Right cardiac atrium (tissue), 5 donors: ENCODE data around the gene MCHR1. TPM values are rescaled to one million over a fixed set of nuclear protein-coding genes. Genes with fewer than 3 reads are reported as not detected.
A peak's percentile ranks its signal among the peaks of the same experiment; 100 is the strongest.
"Not testable (repeated sequence)": the region's sequence is repeated elsewhere in the genome, so short reads cannot be mapped to it uniquely, and the experiment has no call there.

Source experiments
- ATAC-seq, 2 donors: fragments of 200-7000 bp; cut with Tn5 transposase; one replicate each; pipeline versions ENCODE4 v1.8.0 to v1.9.1; 2020; ENCODE audit warnings: moderate library complexity in 2 of 2, mild to moderate bottlenecking in 1 of 2
- DNase-seq, 3 donors: peaks; one replicate each; pipeline ENCODE4 v3.0.0-alpha.2; 2020
- H3K27ac ChIP-seq: one replicate; pipeline ENCODE4 v1.5.1; 2013; ENCODE audit warnings: mild to moderate bottlenecking, low read length, control low read depth, moderate library complexity
- H3K27me3 ChIP-seq: one replicate; pipeline ENCODE4 v1.6.1; 2013; ENCODE audit not compliant: control insufficient read depth, insufficient read depth
- H3K4me1 ChIP-seq: one replicate; pipeline ENCODE4 v1.6.1; 2013; ENCODE audit warnings: low read length; ENCODE audit not compliant: control insufficient read depth, insufficient read depth
- H3K4me3 ChIP-seq: one replicate; pipeline ENCODE4 v1.5.1; 2013; ENCODE audit warnings: low read length, control low read depth
- H3K9me3 ChIP-seq: one replicate; pipeline ENCODE4 v1.6.1; 2013; ENCODE audit warnings: low read length; ENCODE audit not compliant: control insufficient read depth
- WGBS: extraction: QIAGEN DNeasy Blood & Tissue Kit; methylation state at CpG from one replicate; pipeline ENCODE4 v1.1.7; 2013; 5-methylcytosine and 5-hydroxymethylcytosine counted together
- intact Hi-C, 4 donors: fragments of 100-400 bp; cut with DNase I; formaldehyde crosslinking; loops; one replicate each; pipeline versions ENCODE4 v1.11.0 to v1.14.0; 2022 to 2023
- polyA plus RNA-seq: library from polyadenylated mRNA; stranded (reverse); fragments of 200-250 nt; gene quantifications from one replicate; pipeline ENCODE4 v1.2.3, GENCODE V29; 2013
- total RNA-seq, 4 donors: library from RNA; stranded (reverse); fragmentation: NEBNext Ultra II Directional; extraction: Animal tissue kit (Norgen Biotek cat#: 25700); gene quantifications; one replicate each; pipeline ENCODE4 v1.2.1, GENCODE V29; 2021
- donor health status: healthy with polysubstance abuse.
- donor health status: DM: no; HTN: yes; CAD: no.
- donor health status: DM: no; HTN: no; CAD: no.
- donor health status: DM: no; HTN: yes; CAD: no; lungs with severe emphysema.
- donor health status: DM: yes; HTN: yes; CAD: no.

Gene MCHR1
- total and polyA plus RNA-seq, 5 donors, result 1.3 to 3.2 (median 2.0) TPM

DNA sequence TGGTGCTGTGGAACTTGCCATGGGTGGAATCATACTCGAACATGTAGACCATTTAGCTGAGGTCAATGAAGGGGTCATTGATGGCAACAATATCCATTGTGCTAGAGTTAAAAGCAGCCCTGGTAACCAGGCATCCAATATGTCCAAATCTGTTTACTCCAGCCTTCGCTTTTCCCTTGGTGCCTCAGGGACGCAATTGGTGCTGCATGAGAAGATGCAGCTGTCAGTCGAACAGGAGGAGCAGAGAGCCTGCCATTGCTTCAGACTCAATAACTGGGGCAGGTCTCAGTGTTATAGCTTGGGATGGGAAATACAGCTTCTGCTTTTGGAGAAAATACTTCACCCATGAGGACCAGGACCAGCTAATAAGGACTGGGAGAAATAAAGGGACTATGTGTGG, 5.0 kb upstream of the MCHR1 start:
- intact Hi-C loops, result no loop called here
- WGBS, result 68% methylated on average over 4 of the region's 4 CpGs
- no peak for DNase-seq

DNA sequence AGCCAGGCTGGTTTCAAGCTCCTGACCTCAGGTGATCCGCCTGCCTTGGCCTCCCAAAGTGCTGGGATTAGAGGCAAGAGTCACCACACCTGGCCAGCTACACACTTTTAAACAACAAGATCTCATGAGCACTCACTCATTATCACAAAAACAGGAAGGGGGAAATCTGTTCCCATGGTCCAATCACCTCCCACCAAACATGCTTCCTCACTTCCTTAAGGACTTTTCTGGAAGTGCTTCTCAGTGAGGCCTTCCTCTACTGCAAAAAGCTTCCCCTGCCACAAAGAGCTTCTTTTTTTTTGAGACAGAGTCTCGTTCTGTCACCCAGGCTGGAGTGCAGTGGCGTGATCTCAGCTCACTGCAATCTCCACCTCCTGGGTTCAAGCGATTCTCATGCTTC, 3.1 kb upstream of the MCHR1 start:
- H3K27me3 ChIP-seq, H3K27ac ChIP-seq, H3K4me1 ChIP-seq, H3K9me3 ChIP-seq, ATAC-seq, H3K4me3 ChIP-seq, DNase-seq, intact Hi-C loops: not testable (repeated sequence)
- WGBS, result 89% methylated on average over 4 of the region's 4 CpGs

More for the DNA sequence above, 5.0 kb upstream of the MCHR1 start:
- Histone ChIP-seq H3K4me3 (no peak overlapping the region), H3K9me3 (no peaks in the 10 kb centered on the region), H3K27me3 (no peaks in the 10 kb centered on the region), H3K4me1 (peaks cover 12% of the 10 kb centered on the region), H3K27ac (no peak overlapping the region)
- no peak for ATAC-seq

DNA sequence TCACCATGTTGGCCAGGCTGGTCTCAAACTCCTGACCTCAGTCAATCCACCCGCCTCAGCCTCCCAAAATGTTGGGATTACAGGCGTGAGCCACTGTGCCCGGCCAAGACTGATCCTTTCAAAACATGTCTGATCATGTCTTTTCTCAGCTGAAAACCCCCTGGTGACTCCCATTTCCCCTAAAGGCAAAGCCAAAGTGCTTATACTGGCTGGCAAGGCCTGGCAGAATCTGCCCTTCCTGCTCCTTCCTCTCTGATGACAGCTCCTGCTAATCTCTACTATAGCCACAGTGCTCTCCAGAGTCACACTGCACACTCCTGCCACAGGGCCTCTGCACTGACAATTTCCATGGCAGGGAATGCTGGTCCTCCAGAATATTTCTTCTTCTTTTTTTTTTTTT, 2.6 kb upstream of the MCHR1 start:
- no peak overlapping the region for H3K27ac ChIP-seq
- H3K9me3 ChIP-seq, result no peaks in the 10 kb centered on the region
- H3K4me1 ChIP-seq, result peaks cover 8% of the 10 kb centered on the region
- H3K27me3 ChIP-seq, result no peaks in the 10 kb centered on the region
- 95% methylated on average over 3 of the region's 3 CpGs for WGBS
- H3K4me3 ChIP-seq, result no peak overlapping the region
- no peak for DNase-seq
- ATAC-seq, result no peak
- intact Hi-C loops, result no loop called here

DNA sequence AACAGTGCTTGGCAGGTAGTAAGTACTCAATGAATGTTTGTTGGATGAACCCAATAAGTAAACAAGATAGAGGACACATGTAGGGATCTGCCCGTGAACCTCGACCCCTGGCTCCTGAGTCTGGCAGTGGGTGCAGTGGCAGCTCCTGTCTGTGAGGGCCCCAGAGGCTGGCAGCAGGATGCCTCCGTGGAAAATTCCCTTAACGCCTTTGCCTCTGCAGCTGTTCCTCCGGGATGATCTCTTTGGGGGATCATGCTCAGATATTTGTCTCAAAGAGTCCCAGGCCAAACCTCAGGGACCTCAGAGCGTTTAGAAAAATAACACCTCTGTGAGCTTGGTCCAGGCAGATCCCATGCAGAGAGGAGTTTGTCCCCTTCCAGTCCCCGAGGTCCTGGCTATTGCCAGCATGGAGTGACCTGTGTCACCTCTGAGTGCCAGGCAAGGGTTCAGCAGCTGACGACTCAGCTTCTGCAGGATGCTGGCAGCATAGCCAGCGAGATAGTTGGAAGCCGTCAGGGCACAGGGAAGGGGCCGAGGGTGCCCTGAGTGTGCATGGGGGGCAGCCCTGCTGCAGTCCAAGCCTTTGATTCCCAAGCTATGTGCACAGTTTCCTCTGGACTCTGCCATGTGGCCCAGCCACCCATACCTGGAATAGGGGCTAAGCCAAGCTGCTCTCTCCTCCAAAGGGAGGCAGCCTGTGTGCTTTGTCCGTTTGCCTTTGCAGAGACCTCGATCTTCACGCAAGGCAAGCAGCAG, 613 bp upstream of the MCHR1 start:
- peak overlapping the region; percentile 36 for H3K4me3 ChIP-seq
- intact Hi-C loops, result no loop called here
- 52% methylated on average over 14 of the region's 14 CpGs for WGBS
- DNase-seq (no peak), ATAC-seq (no peak)
- no peak overlapping the region for H3K27ac ChIP-seq
- H3K9me3 ChIP-seq, result no peaks in the 10 kb centered on the region
- H3K27me3 ChIP-seq, result no peaks in the 10 kb centered on the region
- H3K4me1 ChIP-seq, result peaks cover 8% of the 10 kb centered on the region

DNA sequence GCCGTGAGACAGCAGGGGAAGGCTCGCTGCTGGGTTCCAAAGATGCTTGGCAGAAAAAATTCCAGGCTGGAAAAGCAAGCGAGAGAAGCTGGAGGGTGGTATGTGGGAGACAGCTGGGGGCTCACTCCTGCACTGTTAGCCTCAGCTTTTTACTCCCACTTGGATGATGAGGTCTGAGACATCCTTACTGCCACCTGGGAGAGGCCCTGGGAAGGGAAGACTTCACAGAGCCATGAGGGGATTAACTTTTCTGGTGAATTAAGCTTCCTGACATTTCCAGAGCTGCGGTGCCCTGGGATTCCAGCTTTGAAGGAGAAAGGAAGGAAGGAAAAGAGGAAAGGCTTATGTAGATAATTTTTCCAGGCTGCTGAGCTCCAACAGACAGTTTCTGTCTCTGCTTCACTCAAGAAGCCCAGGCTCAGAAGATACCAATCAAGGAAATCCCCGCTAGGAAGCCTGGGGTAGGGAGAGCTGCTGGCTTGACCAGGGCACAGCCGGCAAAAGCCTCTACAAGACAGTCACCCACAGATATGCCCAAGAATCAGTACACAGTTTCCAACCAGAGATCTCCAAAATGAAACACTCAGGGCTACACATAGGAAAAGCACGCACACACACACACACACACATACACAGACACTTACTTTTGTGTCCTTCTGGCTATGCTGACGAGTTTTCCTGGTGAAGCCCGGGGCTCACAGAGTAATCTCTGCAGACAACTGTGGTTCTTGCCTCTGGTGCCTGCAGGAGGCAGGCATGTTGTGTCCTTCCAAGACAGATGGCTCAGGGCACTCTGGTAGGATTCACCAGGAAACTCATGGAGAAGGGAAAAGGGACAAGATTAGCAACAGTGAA, 907 bp downstream of the MCHR1 start:
- Histone ChIP-seq H3K9me3 (no peaks in the 10 kb centered on the region), H3K4me1 (peaks cover 8% of the 10 kb centered on the region), H3K4me3 (peak overlapping the region; percentile 36), H3K27ac (peak overlapping the region; percentile 22), H3K27me3 (no peaks in the 10 kb centered on the region)
- ATAC-seq (peak; percentile 18 to 19), DNase-seq (no peak)
- intact Hi-C loops, result loop anchor here in 3 of 4 donors (5.0 to 10.0 kb wide), 2 partner anchors 75 to 77 kb away; no protein-coding TSS in a partner anchor
- WGBS, result 32% methylated on average over 9 of the region's 9 CpGs

DNA sequence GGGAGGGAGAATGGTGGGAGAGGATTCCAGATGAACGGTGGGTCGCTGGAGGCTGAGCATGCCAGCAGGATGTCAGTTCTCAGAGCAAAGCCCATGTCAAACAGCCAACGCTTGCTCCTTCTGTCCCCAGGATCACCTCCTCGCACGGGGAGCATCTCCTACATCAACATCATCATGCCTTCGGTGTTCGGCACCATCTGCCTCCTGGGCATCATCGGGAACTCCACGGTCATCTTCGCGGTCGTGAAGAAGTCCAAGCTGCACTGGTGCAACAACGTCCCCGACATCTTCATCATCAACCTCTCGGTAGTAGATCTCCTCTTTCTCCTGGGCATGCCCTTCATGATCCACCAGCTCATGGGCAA, 1.5 kb downstream of the MCHR1 start:
- intact Hi-C loops, result loop anchor here in 3 of 4 donors (5.0 to 10.0 kb wide), 2 partner anchors 74 to 76 kb away; no protein-coding TSS in a partner anchor
- WGBS, result 84% methylated on average over 15 of the region's 15 CpGs
- DNase-seq (peak in 1 of 3 donors; percentile 16), ATAC-seq (no peak)
- peaks cover 8% of the 10 kb centered on the region for H3K4me1 ChIP-seq
- H3K9me3 ChIP-seq, result no peaks in the 10 kb centered on the region
- no peaks in the 10 kb centered on the region for H3K27me3 ChIP-seq
- no peak overlapping the region for H3K27ac ChIP-seq
- no peak overlapping the region for H3K4me3 ChIP-seq

DNA sequence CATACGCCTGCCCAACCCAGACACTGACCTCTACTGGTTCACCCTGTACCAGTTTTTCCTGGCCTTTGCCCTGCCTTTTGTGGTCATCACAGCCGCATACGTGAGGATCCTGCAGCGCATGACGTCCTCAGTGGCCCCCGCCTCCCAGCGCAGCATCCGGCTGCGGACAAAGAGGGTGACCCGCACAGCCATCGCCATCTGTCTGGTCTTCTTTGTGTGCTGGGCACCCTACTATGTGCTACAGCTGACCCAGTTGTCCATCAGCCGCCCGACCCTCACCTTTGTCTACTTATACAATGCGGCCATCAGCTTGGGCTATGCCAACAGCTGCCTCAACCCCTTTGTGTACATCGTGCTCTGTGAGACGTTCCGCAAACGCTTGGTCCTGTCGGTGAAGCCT, 2.2 kb downstream of the MCHR1 start:
- no peaks in the 10 kb centered on the region for H3K9me3 ChIP-seq
- no peaks in the 10 kb centered on the region for H3K27me3 ChIP-seq
- no peak overlapping the region for H3K4me3 ChIP-seq
- DNase-seq (peak in 1 of 3 donors; percentile 51), ATAC-seq (no peak)
- WGBS, result 94% methylated on average over 19 of the region's 19 CpGs
- intact Hi-C loops, result loop anchor here in 3 of 4 donors (5.0 to 10.0 kb wide), 2 partner anchors 73 to 76 kb away; no protein-coding TSS in a partner anchor
- no peak overlapping the region for H3K27ac ChIP-seq
- peaks cover 8% of the 10 kb centered on the region for H3K4me1 ChIP-seq

DNA sequence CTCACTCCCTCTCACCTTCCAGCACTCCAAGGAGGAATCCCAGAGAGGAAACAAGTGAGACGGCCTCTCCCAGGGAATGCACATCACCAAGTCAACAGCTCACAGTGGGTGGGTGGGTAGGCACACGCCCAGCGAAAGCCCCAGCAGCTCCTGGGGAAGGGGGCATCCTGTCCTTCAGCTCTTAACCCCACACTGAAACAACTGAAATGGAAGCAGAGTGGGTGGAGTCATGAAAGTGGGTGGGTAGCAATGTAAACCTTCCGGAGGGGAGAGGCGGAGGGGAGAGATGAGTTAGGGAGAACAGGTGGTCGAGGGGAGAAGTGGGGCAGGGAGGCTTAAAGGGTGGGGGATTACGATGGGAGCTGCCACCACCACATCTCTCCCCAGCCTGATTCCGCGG, 5.4 kb downstream of the MCHR1 start:
- Histone ChIP-seq H3K27me3 (no peaks in the 10 kb centered on the region), H3K4me1 (no peaks in the 10 kb centered on the region), H3K27ac (no peak overlapping the region), H3K9me3 (no peaks in the 10 kb centered on the region), H3K4me3 (no peak overlapping the region)
- DNase-seq (no peak), ATAC-seq (no peak)
- 56% methylated on average over 9 of the region's 9 CpGs for WGBS
- intact Hi-C loops, result loop anchor here in 3 of 4 donors (5.0 to 10.0 kb wide), 2 partner anchors 70 to 73 kb away; no protein-coding TSS in a partner anchor

DNA sequence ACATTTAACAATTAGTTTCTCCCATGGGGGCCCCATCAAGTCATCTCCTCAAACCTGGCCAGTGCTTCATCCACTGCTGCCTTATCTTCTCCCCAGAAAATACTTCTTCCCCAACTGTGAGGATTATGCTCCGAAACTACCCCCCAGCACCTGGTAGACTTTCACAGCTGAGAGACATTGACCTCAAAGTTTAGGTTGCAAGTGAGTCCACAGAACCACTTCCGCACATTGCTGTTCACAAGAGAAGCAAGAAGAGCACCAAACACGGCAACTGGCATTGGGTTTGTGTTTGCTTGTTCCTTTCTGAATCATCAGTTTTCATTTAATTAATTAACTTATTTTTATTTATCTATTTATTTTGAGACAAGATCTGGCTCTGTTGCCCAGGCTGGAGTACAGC, 6.1 kb downstream of the MCHR1 start:
- no peaks in the 10 kb centered on the region for H3K9me3 ChIP-seq
- H3K27me3 ChIP-seq, result no peaks in the 10 kb centered on the region
- H3K27ac ChIP-seq, result no peak overlapping the region
- DNase-seq (no peak), ATAC-seq (no peak)
- WGBS, result 97% methylated on average over 3 of the region's 3 CpGs
- no peak overlapping the region for H3K4me3 ChIP-seq
- no peaks in the 10 kb centered on the region for H3K4me1 ChIP-seq
- intact Hi-C loops, result loop anchor here in 2 of 4 donors (10.0 kb wide), 1 partner anchor 69 kb away; no protein-coding TSS in a partner anchor

DNA sequence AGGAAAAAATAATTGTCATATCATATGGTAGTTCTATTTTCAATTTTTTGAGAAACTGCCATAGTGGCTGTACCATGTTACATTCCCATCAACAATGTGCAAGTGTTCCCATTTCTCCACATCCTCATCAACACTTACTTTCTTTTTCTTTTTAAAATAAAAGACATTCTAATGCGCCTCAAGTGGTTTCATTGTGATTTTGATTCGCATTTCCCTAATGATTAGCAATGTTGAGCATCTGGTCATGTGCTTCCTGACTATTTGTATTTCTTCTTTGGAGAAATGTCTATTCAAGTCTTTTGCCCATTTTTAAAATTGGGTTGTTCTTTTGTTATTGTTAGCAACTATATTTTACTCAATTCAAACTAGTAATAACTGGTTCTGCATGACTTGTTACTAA, 8.4 kb downstream of the MCHR1 start:
- Histone ChIP-seq H3K27ac (no peak overlapping the region), H3K9me3 (no peaks in the 10 kb centered on the region), H3K4me3 (no peak overlapping the region), H3K27me3 (no peaks in the 10 kb centered on the region), H3K4me1 (no peaks in the 10 kb centered on the region)
- intact Hi-C loops, result loop anchor here in 2 of 4 donors (10.0 kb wide), 1 partner anchor 67 kb away; no protein-coding TSS in a partner anchor
- no peak for DNase-seq
- ATAC-seq, result no peak
- 85% methylated on average over 2 of the region's 2 CpGs for WGBS

DNA sequence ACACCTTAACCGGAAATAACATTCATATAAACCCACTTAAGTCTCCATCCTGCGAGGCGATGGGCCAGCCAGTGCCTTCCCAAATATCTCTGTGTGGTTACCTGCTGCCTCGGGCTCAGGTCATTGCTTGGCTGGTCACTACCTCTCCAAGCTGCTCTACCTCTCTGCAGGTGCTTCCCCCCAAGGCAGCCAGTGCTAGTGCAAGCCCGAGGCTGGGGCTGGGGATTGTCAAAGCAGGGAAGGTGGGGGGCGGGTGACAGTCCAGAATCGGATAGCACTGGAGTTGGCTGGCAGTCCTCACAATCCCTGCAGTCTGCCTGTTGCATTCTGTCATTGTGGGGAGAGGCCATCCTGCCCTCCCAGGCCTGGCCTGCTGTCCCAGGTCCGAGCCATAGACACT, 11.1 kb downstream of the MCHR1 start:
- no peak overlapping the region for H3K27ac ChIP-seq
- WGBS, result 74% methylated on average over 8 of the region's 8 CpGs
- intact Hi-C loops, result no loop called here
- ATAC-seq, result no peak
- no peaks in the 10 kb centered on the region for H3K9me3 ChIP-seq
- peaks cover 2% of the 10 kb centered on the region for H3K4me1 ChIP-seq
- no peak for DNase-seq
- H3K4me3 ChIP-seq, result no peak overlapping the region
- no peaks in the 10 kb centered on the region for H3K27me3 ChIP-seq
